HG03095 (cell line): ENCODE measurements around the gene CAMSAP2.

Experiments used
- ATAC-seq: cut with Tn5 transposase; IDR thresholded peaks from one replicate; pipeline ENCODE4 v1.9.1; 2021; ENCODE audit warnings: moderate library complexity; ENCODE audit not compliant: unreplicated experiment

CAMSAP2 gene

GRCh38 chr1:200875416-200875815, 136.7 kb downstream of the CAMSAP2 start:
- no peak for ATAC-seq

GRCh38 chr1:200877010-200877409, 138.3 kb downstream of the CAMSAP2 start:
- no peak for ATAC-seq

DNA sequence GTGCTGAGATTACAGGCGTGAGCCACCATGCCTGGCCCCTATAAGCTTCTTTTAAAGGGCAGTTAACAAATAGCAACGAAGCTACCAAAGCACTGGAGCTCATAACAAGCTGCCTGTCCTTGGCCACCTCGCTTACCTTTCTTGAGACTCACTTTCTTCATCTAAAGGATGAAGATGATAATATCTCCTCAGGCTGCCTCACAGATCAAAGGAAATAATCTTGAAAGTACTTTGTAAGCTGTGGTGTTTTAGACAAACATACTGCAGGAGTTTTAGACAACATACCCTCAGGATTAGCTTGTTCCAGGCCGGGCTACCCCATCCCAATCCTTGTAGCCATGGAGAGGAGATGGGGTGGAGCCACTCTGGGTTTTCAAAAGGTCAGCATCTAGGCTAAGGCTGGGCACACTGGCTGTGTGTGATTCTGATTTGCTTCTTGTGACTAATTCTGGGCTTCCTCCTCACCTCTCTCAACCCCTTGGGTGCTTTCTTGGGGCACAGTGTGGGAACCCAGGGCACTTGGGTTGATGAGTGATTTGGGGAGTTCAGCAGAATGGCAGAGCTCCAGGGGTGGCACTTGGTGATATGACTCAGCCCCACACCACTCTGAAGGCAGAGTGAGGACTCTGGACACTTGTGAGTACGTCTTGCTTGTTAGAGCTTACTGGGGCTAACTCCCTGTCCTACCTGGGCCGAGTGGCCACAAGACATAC, 139.3 kb downstream of the CAMSAP2 start:
- no peak for ATAC-seq

GRCh38 chr1:200880212-200880611, 141.5 kb downstream of the CAMSAP2 start:
- peak; percentile 62 for ATAC-seq

DNA sequence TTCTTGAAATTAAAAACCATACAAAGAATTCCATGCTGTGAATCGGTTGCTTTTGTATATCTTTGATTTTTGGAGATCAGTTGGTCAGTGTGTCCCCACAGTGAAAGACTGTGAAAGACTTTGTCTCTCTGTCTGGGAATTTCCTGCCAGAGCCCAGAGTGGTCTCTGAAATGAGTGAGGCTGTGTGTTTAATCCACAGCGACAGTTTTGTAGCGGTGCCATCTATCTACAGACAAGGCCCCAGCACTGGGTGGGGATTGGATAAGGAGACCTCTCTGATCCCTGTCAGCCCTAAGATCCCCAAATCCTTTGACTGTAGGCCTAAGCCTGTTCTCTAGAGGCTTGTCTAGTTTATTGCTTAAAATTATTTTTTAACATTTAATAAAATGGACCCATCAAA, 144.4 kb downstream of the CAMSAP2 start:
- ATAC-seq = no peak

- no peak for ATAC-seq
These were observed 147.1 kb downstream of the CAMSAP2 start for GRCh38 chr1:200885623-200886402.

- no peak for ATAC-seq
These were observed 147.9 kb downstream of the CAMSAP2 start for GRCh38 chr1:200886594-200886993.

DNA sequence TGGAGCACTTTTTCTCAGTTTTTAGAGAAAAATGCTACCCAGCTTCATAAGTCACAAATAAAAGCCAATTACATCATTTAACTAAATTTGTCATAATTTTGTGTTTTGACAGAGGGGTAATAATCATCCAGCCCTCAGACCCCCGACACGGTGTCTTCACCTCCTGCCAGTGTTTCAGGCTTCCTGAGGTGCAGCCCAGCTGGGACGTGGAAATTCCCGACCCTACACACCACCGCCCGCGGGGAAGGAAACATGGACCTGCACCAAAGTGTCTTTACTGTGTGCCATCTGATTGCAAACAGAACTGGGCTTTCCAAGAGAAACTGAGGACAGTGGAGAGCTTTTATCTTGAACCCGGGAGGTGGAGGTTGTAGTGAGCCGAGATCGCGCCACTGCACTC, 148.3 kb downstream of the CAMSAP2 start:
- ATAC-seq = no peak

- ATAC-seq = no peak
These were observed 149.2 kb downstream of the CAMSAP2 start for GRCh38 chr1:200887772-200888348.

DNA sequence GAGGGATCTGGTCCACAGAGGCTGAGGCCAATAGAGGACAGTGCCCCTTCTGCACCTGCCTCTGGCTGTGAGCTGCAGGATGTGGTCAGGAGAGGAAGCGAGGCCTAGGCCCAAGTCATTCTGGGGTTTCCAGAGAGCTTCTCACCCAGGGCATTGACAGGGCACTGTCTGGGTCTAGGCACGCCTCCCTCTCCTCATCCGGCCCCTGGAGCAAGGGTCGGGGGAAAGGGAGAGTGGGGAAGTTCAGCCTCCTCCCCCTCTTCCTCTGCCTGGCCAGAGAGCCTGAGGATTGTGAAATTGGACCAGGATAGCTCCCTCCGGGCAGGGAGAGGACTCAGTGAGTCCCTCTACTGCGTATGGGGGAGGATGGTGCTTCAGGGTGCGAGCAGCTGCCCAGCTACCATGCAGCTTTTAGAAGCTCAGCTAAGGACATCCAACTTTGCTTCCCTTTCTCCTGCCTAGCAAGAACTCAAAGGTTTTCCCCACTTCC, 149.7 kb downstream of the CAMSAP2 start:
- ATAC-seq = peak; percentile 89

- ATAC-seq = no peak
These were observed 150.9 kb downstream of the CAMSAP2 start for GRCh38 chr1:200889571-200889970.

GRCh38 chr1:200890027-200890426, 151.3 kb downstream of the CAMSAP2 start:
- no peak for ATAC-seq

DNA sequence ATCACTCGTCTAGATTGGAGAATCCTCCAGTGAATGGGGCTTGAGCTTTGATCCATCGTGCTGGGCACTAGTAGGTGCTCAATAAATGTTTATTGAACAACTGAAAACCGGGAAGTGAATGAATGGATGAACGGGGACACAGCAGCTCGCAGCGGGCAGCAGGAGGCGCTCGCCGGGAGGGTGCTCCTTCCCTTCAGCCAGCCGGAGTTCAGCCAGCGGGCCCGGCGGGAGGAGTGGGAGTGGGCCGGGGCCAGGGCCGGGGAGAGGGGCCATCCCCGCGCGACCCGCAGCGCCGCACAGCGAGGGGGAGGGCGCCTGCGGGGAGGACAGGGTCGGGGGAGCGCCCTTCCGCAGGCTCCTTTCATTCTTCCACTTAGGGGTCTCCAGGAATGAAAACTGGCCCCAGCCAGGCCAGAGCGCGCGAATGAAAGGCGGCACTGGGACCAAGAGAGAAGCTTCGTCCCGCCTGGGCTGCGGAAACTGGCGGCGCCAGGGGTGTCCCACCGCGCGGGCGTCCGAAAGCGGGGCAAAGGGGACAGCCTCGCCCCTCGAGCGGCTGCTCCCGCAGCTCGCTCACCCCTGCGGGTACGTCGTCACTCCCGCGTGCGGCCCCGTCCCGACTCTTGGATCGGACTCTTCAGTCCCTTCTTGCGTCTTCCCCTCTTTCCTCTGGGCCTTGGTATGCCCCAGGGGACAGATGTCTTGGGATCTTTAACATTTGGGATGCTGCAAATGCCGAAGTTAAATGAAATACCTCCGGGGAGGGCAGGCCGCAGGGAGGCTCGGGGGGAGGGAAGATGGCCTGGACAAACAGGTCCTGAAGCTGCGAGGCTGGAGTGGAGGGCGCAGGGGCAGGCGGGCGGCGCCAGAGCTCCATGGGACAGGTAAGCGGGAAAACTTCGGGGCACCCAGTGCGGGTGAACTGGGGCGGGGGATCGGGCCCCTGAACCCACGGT, 152.4 kb downstream of the CAMSAP2 start:
- ATAC-seq = no peak

DNA sequence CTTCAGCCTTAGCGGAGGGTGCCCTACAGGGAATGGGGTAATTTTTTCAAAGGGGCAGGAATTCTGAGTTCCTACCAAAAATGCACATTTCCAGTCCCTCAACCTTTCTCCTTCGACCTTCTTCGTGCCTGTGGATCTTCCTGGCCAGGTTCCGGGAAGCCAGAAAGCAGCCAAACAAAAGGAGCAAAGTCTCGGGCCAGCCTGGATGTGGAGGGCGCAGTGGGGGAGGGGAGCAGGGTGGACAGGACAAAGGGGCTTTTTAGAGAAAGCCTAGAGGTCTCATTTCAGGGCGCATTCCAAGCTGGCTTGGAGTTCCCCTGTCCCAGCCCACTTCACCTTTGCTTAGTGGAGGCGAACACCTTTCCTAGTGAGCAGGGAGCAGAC, 153.1 kb downstream of the CAMSAP2 start:
- no peak for ATAC-seq

- ATAC-seq = no peak
These were observed 153.9 kb downstream of the CAMSAP2 start for GRCh38 chr1:200892546-200892945.

DNA sequence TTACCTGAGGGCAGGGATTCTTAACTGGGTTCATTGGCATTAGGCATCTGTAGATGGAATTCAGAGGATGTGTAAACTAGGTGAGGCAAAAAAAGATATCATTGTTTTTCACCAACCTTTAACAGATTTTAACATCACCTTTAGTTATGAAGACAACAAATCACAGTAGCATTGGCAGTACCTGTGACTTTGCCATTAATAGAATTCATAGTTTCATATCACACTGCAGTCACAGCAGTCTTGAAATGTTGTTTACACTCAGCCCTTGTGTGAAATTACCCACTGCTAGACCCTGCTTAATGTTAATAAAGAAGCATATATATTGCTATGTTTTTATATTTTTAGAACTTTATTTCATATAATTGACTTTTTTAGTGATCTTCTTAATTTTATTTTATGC, 154.3 kb downstream of the CAMSAP2 start:
- no peak for ATAC-seq

- ATAC-seq = no peak
These were observed 154.8 kb downstream of the CAMSAP2 start for GRCh38 chr1:200893411-200893901.

- ATAC-seq = no peak
These were observed 156.2 kb downstream of the CAMSAP2 start, which contains the start of gene INAVA for GRCh38 chr1:200894712-200895442. Gene INAVA, plus strand, starts transcription at chr1:200894900. Its CDS starts 3,501 bp downstream, at chr1:200898401.

- ATAC-seq = no peak
These were observed 156.7 kb downstream of the CAMSAP2 start for GRCh38 chr1:200895443-200895789.
